Peyer's patch (tissue), 4 donors: Measurements from ENCODE around the gene LRCH2.

Experiments used
- POLR2A ChIP-seq, 2 donors: fragments of 450-650 bp; IDR thresholded peaks; one replicate each; pipeline ENCODE4 v1.5.1; 2017; ENCODE audit warnings: antibody characterized with exemption in 2 of 2, mild to moderate bottlenecking in 2 of 2, moderate library complexity in 2 of 2
- TF ChIP-seq, protein P1 (sequence below), 6 experiments: fragments of 450-650 bp in 4 of 6; fragments of 200-600 bp in 2 of 6; sonication (generic) in 1 of 6; IDR thresholded peaks; one replicate each; pipeline ENCODE4 v1.5.1; 2017 to 2019; ENCODE audit warnings: antibody characterized with exemption in 6 of 6, mild to moderate bottlenecking in 3 of 6, moderate library complexity in 1 of 6

DNA sequence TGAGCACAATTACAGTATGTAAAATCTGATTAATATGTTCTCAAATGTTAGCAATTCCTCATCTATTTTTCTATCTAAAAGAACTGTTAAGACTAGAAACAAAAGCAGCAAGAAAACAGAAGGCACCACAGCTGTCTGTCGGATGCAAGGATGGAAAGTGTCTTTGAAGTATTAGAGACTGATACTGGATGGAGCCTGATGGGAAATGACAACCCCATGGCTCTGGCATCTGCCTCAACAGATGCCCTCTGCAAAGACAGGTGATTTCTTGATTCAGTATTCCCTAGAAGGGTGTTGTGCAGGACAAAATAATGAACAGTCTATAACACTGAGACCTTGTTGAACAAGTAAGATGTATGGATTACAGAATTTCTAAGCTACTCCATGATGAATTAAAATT is 19.7 kb downstream of the LRCH2 start:
- TF ChIP-seq POLR2A (IDR thresholded peaks at IDR 0.05): no peak
- TF ChIP-seq, protein P1, sequence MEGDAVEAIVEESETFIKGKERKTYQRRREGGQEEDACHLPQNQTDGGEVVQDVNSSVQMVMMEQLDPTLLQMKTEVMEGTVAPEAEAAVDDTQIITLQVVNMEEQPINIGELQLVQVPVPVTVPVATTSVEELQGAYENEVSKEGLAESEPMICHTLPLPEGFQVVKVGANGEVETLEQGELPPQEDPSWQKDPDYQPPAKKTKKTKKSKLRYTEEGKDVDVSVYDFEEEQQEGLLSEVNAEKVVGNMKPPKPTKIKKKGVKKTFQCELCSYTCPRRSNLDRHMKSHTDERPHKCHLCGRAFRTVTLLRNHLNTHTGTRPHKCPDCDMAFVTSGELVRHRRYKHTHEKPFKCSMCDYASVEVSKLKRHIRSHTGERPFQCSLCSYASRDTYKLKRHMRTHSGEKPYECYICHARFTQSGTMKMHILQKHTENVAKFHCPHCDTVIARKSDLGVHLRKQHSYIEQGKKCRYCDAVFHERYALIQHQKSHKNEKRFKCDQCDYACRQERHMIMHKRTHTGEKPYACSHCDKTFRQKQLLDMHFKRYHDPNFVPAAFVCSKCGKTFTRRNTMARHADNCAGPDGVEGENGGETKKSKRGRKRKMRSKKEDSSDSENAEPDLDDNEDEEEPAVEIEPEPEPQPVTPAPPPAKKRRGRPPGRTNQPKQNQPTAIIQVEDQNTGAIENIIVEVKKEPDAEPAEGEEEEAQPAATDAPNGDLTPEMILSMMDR (IDR thresholded peaks at IDR 0.05): no peak
